Stromal cell of bone marrow (primary cell): ENCODE results near the gene RHOXF1.
"Not testable (repeated sequence)": the region's sequence is repeated elsewhere in the genome, so short reads cannot be mapped to it uniquely, and the experiment has no call there.

ENCODE experiments used
- DNase-seq: peaks from one replicate; pipeline ENCODE4 v3.0.0-alpha.2; 2012; ENCODE audit warnings: low read depth

The RHOXF1 gene

DNA sequence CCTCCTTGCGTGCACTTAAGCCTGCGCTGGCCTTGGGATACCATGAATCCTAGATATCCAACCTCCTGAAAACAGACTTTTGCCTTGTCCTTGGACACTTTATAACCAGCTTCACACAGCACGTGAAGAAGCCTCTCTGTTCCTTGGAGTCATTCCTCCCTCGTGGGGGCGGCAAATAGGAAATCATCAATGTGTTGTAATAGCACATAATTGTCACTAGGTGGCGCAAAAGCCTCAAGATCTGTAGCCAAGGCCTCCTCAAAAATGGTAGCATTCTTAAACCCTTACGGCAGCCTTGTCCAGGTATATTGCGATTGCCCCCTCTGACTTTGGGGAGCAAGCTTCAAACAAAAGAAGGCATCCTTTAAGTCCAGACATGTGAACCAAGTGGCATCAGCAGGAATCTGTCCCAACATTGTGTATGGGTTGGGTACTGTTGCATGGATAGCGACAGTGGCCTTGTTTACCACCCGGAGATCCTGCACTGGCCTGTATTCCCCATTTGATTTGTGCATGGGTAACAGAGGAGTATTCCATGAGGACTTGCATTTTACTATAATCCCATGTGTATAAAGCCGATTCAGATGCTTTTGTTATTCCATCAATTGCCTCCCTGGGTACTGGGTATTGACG is 30.0 kb downstream of the RHOXF1 start:
- not testable (repeated sequence) for DNase-seq

DNA sequence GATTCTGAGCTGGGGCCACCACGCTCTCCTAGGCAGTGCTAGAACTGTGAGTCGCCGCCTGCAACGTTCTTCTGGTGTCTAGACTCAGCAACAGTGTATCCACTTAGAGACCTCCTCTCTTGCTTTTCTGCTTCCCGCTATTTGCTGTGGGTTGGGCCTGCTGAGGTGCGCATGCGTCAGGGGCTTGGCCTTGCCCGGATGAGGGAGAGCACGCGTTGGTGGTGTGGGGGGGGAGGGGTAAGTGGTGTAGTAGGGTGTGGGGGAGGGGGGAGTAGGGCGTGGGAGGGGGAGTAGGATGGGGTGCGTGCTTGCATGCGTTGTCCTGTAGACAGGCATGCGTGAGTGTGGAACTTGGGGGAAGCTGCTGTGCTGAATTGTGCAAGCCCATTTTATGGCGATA is 38.1 kb downstream of the RHOXF1 start, which contains the start of gene RHOXF2B:
Gene RHOXF2B (minus strand): TSS at position 101 of the 400 bp plus-strand sequence. CDS start 138 bp downstream, outside the sequence.
- DNase-seq = not testable (repeated sequence)

DNA sequence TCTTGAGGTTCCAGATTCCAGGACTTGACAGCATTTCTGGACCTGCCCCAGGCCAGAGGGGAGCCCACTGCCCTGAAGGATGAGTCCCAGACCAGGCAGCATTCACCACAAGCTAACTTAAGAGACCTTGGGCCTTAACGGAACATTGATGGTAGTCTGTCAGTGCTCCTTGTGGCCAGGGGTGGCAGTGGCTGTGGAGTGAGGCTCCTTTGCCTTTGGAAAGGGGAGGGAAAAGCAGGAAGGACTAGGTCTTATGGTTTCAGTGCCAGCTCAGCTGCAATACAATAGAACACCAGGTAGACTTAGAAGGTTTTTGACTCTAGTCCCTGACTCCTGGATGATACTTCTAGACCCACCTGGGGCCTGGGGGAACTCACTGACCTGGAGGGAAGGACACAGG is 49.5 kb downstream of the RHOXF1 start:
- not testable (repeated sequence) for DNase-seq
